Measurements from ENCODE around the gene ESYT3. TPM values are rescaled to one million over a fixed set of nuclear protein-coding genes. Genes with fewer than 3 reads are reported as not detected.

Gene ESYT3
- total RNA-seq, 1 experiment from 2014 or later, result 2.6 TPM

DNA sequence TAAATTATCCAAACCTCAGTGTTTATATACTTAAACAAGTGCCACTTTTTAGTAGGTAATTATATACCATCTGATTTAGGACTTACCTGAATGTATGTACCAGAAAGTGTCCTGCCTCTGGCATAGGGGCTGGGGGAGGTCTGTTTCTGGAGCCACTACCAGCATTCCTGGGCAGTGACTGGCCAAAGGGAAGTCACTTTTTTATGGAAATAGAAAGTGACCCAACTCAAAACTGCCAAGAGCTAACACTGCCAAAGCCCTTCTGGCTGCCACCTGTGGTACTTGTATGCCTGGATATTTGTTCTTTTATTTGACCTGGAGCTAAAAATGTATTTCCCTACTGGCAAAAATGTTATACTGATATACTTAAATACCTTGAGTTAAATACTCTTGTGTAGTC lies 42.7 kb downstream of the ESYT3 start:
- no peak for TF ChIP-seq SIN3A (IDR thresholded peaks at IDR 0.05; ENCODE audit: borderline replicate concordance, insufficient read depth, low read depth, low read length)
- TF ChIP-seq, protein P1, sequence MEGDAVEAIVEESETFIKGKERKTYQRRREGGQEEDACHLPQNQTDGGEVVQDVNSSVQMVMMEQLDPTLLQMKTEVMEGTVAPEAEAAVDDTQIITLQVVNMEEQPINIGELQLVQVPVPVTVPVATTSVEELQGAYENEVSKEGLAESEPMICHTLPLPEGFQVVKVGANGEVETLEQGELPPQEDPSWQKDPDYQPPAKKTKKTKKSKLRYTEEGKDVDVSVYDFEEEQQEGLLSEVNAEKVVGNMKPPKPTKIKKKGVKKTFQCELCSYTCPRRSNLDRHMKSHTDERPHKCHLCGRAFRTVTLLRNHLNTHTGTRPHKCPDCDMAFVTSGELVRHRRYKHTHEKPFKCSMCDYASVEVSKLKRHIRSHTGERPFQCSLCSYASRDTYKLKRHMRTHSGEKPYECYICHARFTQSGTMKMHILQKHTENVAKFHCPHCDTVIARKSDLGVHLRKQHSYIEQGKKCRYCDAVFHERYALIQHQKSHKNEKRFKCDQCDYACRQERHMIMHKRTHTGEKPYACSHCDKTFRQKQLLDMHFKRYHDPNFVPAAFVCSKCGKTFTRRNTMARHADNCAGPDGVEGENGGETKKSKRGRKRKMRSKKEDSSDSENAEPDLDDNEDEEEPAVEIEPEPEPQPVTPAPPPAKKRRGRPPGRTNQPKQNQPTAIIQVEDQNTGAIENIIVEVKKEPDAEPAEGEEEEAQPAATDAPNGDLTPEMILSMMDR (IDR thresholded peaks at IDR 0.05), result no peak
- no peak for TF ChIP-seq TCF7L2 (IDR thresholded peaks at IDR 0.05; ENCODE audit: low read depth, low read length)
- no peak overlapping the region for H3K27ac ChIP-seq (ENCODE audit: low read length)
- H3K4me3 ChIP-seq (ENCODE audit: low read depth in 2 of 2, low read length in 2 of 2), result no peak overlapping the region
- no peaks in the 10 kb centered on the region for H3K27me3 ChIP-seq (ENCODE audit: control insufficient read depth, insufficient read depth, low read length)
- ChIA-PET CTCF (no interaction called here), POLR2A (no interaction called here)
- no peaks in the 10 kb centered on the region for H3K36me3 ChIP-seq (ENCODE audit: control insufficient read depth, insufficient read depth, low read length)
- ATAC-seq (no peak), DNase-seq (ENCODE audit: low read depth, low spot score) (no peak)
- in situ Hi-C loops (cut with HindIII; ENCODE audit: low pct_unique_long_range_greater_than_20kb, low sequenced_read_pairs), result no loop called here
- no peaks in the 10 kb centered on the region for H3K9me3 ChIP-seq (ENCODE audit: control insufficient read depth, insufficient read depth, low read depth, low read length)
- H3K4me1 ChIP-seq (ENCODE audit: control insufficient read depth, insufficient read depth, low read length), result no peaks in the 10 kb centered on the region
- no TSS peak for BruUV-seq (replicated peaks)
- intact Hi-C loops (cut with micrococcal nuclease; ENCODE audit: unreplicated experiment), result loop anchor here (5.0 kb wide), 1 partner anchor 445 kb away; no protein-coding TSS in a partner anchor

DNA sequence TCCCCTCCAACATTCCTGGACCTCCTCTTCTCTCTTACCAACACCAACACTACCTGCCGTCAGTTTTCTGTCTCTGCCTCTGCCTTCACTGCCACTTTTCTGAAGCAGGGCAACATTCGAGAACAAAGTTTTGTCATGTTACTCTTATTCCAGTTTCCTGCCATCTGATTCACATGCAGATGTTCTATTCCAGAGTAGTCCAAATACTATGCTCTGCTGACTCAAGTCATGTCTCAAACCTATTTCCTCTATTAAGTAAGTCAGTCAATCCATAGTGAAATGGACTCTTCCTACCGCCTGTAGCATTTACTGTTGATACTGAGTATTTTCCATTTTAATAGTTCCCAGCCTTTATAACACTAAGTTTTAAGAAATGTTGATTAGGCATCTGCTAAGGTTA lies 43.4 kb downstream of the ESYT3 start:
- TF ChIP-seq SIN3A (IDR thresholded peaks at IDR 0.05; ENCODE audit: borderline replicate concordance, insufficient read depth, low read depth, low read length), result no peak
- TF ChIP-seq, protein P2, sequence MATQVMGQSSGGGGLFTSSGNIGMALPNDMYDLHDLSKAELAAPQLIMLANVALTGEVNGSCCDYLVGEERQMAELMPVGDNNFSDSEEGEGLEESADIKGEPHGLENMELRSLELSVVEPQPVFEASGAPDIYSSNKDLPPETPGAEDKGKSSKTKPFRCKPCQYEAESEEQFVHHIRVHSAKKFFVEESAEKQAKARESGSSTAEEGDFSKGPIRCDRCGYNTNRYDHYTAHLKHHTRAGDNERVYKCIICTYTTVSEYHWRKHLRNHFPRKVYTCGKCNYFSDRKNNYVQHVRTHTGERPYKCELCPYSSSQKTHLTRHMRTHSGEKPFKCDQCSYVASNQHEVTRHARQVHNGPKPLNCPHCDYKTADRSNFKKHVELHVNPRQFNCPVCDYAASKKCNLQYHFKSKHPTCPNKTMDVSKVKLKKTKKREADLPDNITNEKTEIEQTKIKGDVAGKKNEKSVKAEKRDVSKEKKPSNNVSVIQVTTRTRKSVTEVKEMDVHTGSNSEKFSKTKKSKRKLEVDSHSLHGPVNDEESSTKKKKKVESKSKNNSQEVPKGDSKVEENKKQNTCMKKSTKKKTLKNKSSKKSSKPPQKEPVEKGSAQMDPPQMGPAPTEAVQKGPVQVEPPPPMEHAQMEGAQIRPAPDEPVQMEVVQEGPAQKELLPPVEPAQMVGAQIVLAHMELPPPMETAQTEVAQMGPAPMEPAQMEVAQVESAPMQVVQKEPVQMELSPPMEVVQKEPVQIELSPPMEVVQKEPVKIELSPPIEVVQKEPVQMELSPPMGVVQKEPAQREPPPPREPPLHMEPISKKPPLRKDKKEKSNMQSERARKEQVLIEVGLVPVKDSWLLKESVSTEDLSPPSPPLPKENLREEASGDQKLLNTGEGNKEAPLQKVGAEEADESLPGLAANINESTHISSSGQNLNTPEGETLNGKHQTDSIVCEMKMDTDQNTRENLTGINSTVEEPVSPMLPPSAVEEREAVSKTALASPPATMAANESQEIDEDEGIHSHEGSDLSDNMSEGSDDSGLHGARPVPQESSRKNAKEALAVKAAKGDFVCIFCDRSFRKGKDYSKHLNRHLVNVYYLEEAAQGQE (IDR thresholded peaks at IDR 0.05; ENCODE audit: insufficient read depth in 1 of 2, low read depth in 2 of 2, low read length in 1 of 2), result no peak
- TF ChIP-seq, protein P1 (IDR thresholded peaks at IDR 0.05), result no peak
- no peak for TF ChIP-seq POLR2AphosphoS5 (IDR thresholded peaks at IDR 0.05; ENCODE audit: low read depth, low read length)
- DNase-seq (ENCODE audit: low read depth, low spot score) (no peak), ATAC-seq (no peak)
- H3K4me1 ChIP-seq (ENCODE audit: control insufficient read depth, insufficient read depth, low read length), result no peaks in the 10 kb centered on the region
- H3K27ac ChIP-seq (ENCODE audit: low read length), result no peak overlapping the region
- H3K9me3 ChIP-seq (ENCODE audit: control insufficient read depth, insufficient read depth, low read depth, low read length), result no peaks in the 10 kb centered on the region
- H3K27me3 ChIP-seq (ENCODE audit: control insufficient read depth, insufficient read depth, low read length), result no peaks in the 10 kb centered on the region
- intact Hi-C loops (cut with micrococcal nuclease; ENCODE audit: unreplicated experiment), result loop anchor here (5.0 kb wide), 1 partner anchor 444 kb away; no protein-coding TSS in a partner anchor
- in situ Hi-C loops (cut with HindIII; ENCODE audit: low pct_unique_long_range_greater_than_20kb, low sequenced_read_pairs), result no loop called here
- no peaks in the 10 kb centered on the region for H3K36me3 ChIP-seq (ENCODE audit: control insufficient read depth, insufficient read depth, low read length)
- ChIA-PET CTCF (no interaction called here), POLR2A (no interaction called here)
- no TSS peak for BruUV-seq (replicated peaks)
- no peak overlapping the region for H3K4me3 ChIP-seq (ENCODE audit: low read depth in 2 of 2, low read length in 2 of 2)

Measured in Panc1 (cell line).